B cell (primary cell): ENCODE measurements around the gene WDSUB1. TPM values are rescaled to one million over a fixed set of nuclear protein-coding genes. Genes with fewer than 3 reads are reported as not detected.

ENCODE experiments used
- ATAC-seq: fragments of 200-7000 bp; cut with Tn5 transposase; one replicate; pipeline ENCODE4 v1.10.0; 2021; ENCODE audit warnings: low read depth, mild to moderate bottlenecking, moderate number of reproducible peaks, moderate library complexity
- CTCF ChIA-PET: fragments of 350-600 bp; sonication (Branson Sonifier 250); formaldehyde crosslinking; loops from one replicate; lab custom pipeline; 2021; ENCODE audit warnings: antibody characterized with exemption, inconsistent platforms; lab: Charles Lee
- POLR2A ChIA-PET: fragments of 350-600 bp; sonication (Branson Sonifier 250); formaldehyde crosslinking; loops from one replicate; lab custom pipeline; 2021; ENCODE audit warnings: antibody characterized with exemption; lab: Charles Lee
- DNase-seq: peaks from one replicate; pipeline ENCODE4 v3.0.0; 2013
- H2AFZ ChIP-seq: 2 replicates; pipeline ENCODE4 v1.6.1; 2012; ENCODE audit warnings: mild to moderate bottlenecking, low read depth, low read length; ENCODE audit not compliant: insufficient read depth, poor library complexity, severe bottlenecking
- H3K27ac ChIP-seq, 2 donors: 1 replicate in 1 of 2; 2 replicates in 1 of 2; pipeline ENCODE4 v1.5.1; 2012 to 2013; ENCODE audit warnings: low read length in 2 of 2, mild to moderate bottlenecking in 2 of 2, moderate library complexity in 1 of 2
- H3K27me3 ChIP-seq, 4 experiments: fragments of 200-600 bp in 1 of 4; sonication (generic) in 1 of 4; replicated peaks in 1 of 4; 1 replicate in 2 of 4; 2 replicates in 2 of 4; pipeline versions ENCODE4 v1.6.1 to v1.7.0; 2013 to 2016; ENCODE audit warnings: low read length in 3 of 4, mild to moderate bottlenecking in 2 of 4, mixed read lengths in 1 of 4, moderate library complexity in 1 of 4; ENCODE audit not compliant: insufficient read depth in 4 of 4, control insufficient read depth in 3 of 4; ENCODE audit errors: control extremely low read depth in 1 of 4
- H3K36me3 ChIP-seq, 2 experiments: replicated peaks in 1 of 2; 1 replicate in 1 of 2; 2 replicates in 1 of 2; pipeline versions ENCODE4 v1.6.1 to v1.7.1; 2013; ENCODE audit warnings: low read length in 1 of 2; ENCODE audit not compliant: insufficient read depth in 2 of 2, control insufficient read depth in 1 of 2; ENCODE audit errors: control extremely low read depth in 1 of 2, extremely low read depth in 1 of 2
- H3K4me1 ChIP-seq, 2 donors: fragments of 200-600 bp in 1 of 2; sonication (generic) in 1 of 2; 1 replicate in 1 of 2; 2 replicates in 1 of 2; pipeline versions ENCODE4 v1.5.1 to v1.6.1; 2013 to 2017; ENCODE audit warnings: low read length in 2 of 2; ENCODE audit not compliant: control insufficient read depth in 2 of 2, insufficient read depth in 2 of 2
- H3K4me2 ChIP-seq: replicated peaks from 2 replicates; pipeline ENCODE3; 2012; ENCODE audit warnings: mild to moderate bottlenecking, low read depth, low read length; ENCODE audit not compliant: poor library complexity, severe bottlenecking
- H3K4me3 ChIP-seq, 5 experiments: fragments of 200-600 bp in 1 of 5; sonication (generic) in 1 of 5; 1 replicate in 3 of 5; 2 replicates in 2 of 5; pipeline versions ENCODE4 v1.5.1 to v1.7.0; 2011 to 2016; ENCODE audit warnings: low read length in 4 of 5, mild to moderate bottlenecking in 4 of 5, low read depth in 2 of 5, control low read depth in 1 of 5, moderate library complexity in 1 of 5; ENCODE audit not compliant: insufficient read depth in 1 of 5; ENCODE audit errors: control extremely low read depth in 1 of 5, extremely low read depth in 1 of 5
- H3K79me2 ChIP-seq: fragments of 200-600 bp; sonication (generic); one replicate; pipeline ENCODE4 v1.6.0; 2016; ENCODE audit warnings: low read length; ENCODE audit not compliant: control insufficient read depth, insufficient read depth
- H3K9ac ChIP-seq: fragments of 200-600 bp; sonication (generic); 2 replicates; pipeline ENCODE4 v1.6.1; 2017; ENCODE audit warnings: mild to moderate bottlenecking, low read length, moderate library complexity
- H3K9me3 ChIP-seq, 3 donors: one replicate each; pipeline versions ENCODE4 v1.6.1 to v1.7.1; 2013; ENCODE audit warnings: low read length in 2 of 3; ENCODE audit not compliant: control insufficient read depth in 2 of 3, insufficient read depth in 1 of 3; ENCODE audit errors: control extremely low read depth in 1 of 3
- H4K20me1 ChIP-seq: 2 replicates; pipeline ENCODE4 v1.6.0; 2012; ENCODE audit warnings: mild to moderate bottlenecking, low read length; ENCODE audit not compliant: insufficient read depth, control insufficient read depth, poor library complexity, severe bottlenecking
- H3K27ac Mint-ChIP-seq: one replicate; pipeline ENCODE4 v1.8.0; 2021; ENCODE audit warnings: mixed read lengths
- H3K27me3 Mint-ChIP-seq: one replicate; pipeline ENCODE4 v1.8.0; 2021; ENCODE audit warnings: mixed read lengths
- H3K4me1 Mint-ChIP-seq: one replicate; pipeline ENCODE4 v1.8.0; 2021; ENCODE audit warnings: mixed read lengths
- H3K4me3 Mint-ChIP-seq: one replicate; pipeline ENCODE4 v1.8.0; 2021; ENCODE audit warnings: mixed read lengths
- H3K9me3 Mint-ChIP-seq: one replicate; pipeline ENCODE4 v1.8.0; 2022; ENCODE audit warnings: mixed read lengths; ENCODE audit not compliant: insufficient read depth
- EZH2 ChIP-seq: IDR thresholded peaks from 2 replicates; pipeline ENCODE4 v1.6.1; 2012; ENCODE audit warnings: borderline replicate concordance, low read depth, mild to moderate bottlenecking, moderate library complexity, low read length; ENCODE audit not compliant: insufficient read depth, poor library complexity, severe bottlenecking
- WGBS: methylation state at CpG from one replicate; pipeline ENCODE4 v1.1.5; 2013; ENCODE audit warnings: missing lambda C conversion rate; ENCODE audit not compliant: insufficient coverage; 5-methylcytosine and 5-hydroxymethylcytosine counted together
- intact Hi-C: fragments of 100-400 bp; cut with micrococcal nuclease; formaldehyde crosslinking; loops from one replicate; pipeline ENCODE4 v1.10.0; 2022
- polyA plus RNA-seq: library from polyadenylated mRNA; depleted of rRNA; stranded (reverse); fragments of >200 nt; gene quantifications from 2 replicates; pipeline ENCODE4 v1.2.3, GENCODE V29; 2012
- total RNA-seq, 2 donors: library from RNA; stranded (reverse); fragments of 120-200 nt in 1 of 2; gene quantifications; 1 replicate in 1 of 2; 2 replicates in 1 of 2; pipeline versions ENCODE4 v1.2.3 to v1.2.4, GENCODE V29; 2013 to 2022
- TF ChIP-seq, protein P1 (sequence below): fragments of 200-600 bp; IDR thresholded peaks from one replicate; pipeline ENCODE4 v1.8.0; 2022; ENCODE audit warnings: antibody characterized with exemption, mild to moderate bottlenecking

Gene WDSUB1
- total and polyA plus RNA-seq, 2 donors (not counting 1 experiment from before 2014, with no cell fraction given): 10.8 to 13.6 TPM

DNA sequence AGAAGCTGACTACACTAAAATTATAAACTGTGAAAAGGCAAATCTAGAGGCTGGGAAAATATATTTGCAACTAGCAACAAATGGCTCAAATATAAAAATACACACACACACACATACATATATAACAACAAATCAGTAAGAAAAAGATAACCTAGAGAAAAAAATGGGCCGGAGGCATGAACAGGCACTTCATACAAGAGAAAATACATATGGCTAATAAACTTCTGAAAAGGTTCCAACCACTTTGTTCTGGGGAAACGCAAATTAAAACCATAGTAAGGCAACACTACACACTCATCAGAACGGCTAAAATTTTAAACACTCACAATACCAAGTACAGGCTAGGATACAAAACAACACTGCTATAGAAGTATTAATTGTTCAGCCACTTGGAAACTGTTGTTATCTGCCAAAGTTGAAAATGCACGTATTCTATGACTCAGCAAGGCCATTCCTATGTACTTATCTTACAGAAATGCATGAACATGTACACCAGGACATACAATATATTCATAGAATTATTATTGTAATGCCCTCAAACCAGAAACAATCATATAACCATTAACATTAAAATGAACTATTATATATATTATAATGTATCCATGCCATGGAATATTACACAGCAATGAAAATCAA, 15.6 kb downstream of the WDSUB1 start:
- intact Hi-C loops: no loop called here
- peaks cover 1% of the 10 kb centered on the region for H3K4me1 Mint-ChIP-seq

DNA sequence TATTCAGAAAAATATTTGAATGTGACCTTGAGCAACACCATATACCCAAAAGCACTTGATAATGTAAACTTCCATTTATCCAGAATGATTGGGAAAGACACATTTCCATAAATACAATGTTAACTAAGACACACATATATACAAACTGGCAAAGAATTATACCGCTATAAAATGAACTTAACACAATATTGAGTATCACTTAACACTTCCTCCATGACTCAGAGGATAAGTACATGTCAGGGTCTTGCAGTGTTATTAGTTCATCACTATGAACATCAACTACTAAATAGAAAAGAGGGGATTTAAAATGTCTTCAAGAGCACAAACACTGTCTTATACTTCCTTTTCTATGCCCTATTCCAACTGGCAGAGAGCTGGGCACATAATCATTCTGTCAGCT, 18.6 kb downstream of the WDSUB1 start:
- H3K9me3 ChIP-seq: peaks cover 0 to 2% (median 0%) of the 10 kb centered on the region in 3 donors
- H3K27me3 Mint-ChIP-seq: no peaks in the 10 kb centered on the region
- WGBS: no CpG with 5 or more reads among the region's 1 CpG
- intact Hi-C loops: no loop called here
- POLR2A ChIA-PET: no interaction called here
- no peak overlapping the region for H2AFZ ChIP-seq
- H3K4me3 Mint-ChIP-seq: no peak overlapping the region
- DNase-seq: no peak
- no peak overlapping the region for H3K4me2 ChIP-seq
- no peak overlapping the region for H3K27ac ChIP-seq
- peaks cover 5% of the 10 kb centered on the region for H4K20me1 ChIP-seq
- H3K9ac ChIP-seq: no peak overlapping the region
- H3K79me2 ChIP-seq: peaks cover 28% of the 10 kb centered on the region
- H3K9me3 Mint-ChIP-seq: no peaks in the 10 kb centered on the region
- ATAC-seq: no peak
- no peaks in the 10 kb centered on the region for H3K4me1 ChIP-seq
- no peak for TF ChIP-seq EZH2
- TF ChIP-seq, protein P1, sequence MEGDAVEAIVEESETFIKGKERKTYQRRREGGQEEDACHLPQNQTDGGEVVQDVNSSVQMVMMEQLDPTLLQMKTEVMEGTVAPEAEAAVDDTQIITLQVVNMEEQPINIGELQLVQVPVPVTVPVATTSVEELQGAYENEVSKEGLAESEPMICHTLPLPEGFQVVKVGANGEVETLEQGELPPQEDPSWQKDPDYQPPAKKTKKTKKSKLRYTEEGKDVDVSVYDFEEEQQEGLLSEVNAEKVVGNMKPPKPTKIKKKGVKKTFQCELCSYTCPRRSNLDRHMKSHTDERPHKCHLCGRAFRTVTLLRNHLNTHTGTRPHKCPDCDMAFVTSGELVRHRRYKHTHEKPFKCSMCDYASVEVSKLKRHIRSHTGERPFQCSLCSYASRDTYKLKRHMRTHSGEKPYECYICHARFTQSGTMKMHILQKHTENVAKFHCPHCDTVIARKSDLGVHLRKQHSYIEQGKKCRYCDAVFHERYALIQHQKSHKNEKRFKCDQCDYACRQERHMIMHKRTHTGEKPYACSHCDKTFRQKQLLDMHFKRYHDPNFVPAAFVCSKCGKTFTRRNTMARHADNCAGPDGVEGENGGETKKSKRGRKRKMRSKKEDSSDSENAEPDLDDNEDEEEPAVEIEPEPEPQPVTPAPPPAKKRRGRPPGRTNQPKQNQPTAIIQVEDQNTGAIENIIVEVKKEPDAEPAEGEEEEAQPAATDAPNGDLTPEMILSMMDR: no peak
- H3K27ac Mint-ChIP-seq: no peak overlapping the region
- H3K4me1 Mint-ChIP-seq: no peaks in the 10 kb centered on the region
- CTCF ChIA-PET: no interaction called here
- H3K27me3 ChIP-seq: no peaks in the 10 kb centered on the region
- peaks cover 4 to 12% of the 10 kb centered on the region in 2 experiments for H3K36me3 ChIP-seq
- H3K4me3 ChIP-seq: no peak overlapping the region

More for the DNA sequence above, 15.6 kb downstream of the WDSUB1 start:
- Histone ChIP-seq H4K20me1 (peaks cover 20% of the 10 kb centered on the region), H3K79me2 (peaks cover 42% of the 10 kb centered on the region), H2AFZ (no peak overlapping the region), H3K4me3 (no peak overlapping the region), H3K27ac (no peak overlapping the region), H3K9ac (no peak overlapping the region), H3K4me1 (no peaks in the 10 kb centered on the region), H3K36me3 (peaks cover 6 to 21% of the 10 kb centered on the region in 2 experiments), H3K9me3 (peaks cover 0 to 2% (median 0%) of the 10 kb centered on the region in 3 donors), H3K4me2 (no peak overlapping the region), H3K27me3 (no peaks in the 10 kb centered on the region)
- ChIA-PET POLR2A (no interaction called here), CTCF (no interaction called here)
- no peaks in the 10 kb centered on the region for H3K27me3 Mint-ChIP-seq
- H3K4me3 Mint-ChIP-seq: no peak overlapping the region
- DNase-seq: no peak
- WGBS: 100% methylated on average over 1 of the region's 4 CpGs
- no peak for ATAC-seq
- no peak overlapping the region for H3K27ac Mint-ChIP-seq
- TF ChIP-seq, protein P1: no peak
- no peak for TF ChIP-seq EZH2
- H3K9me3 Mint-ChIP-seq: no peaks in the 10 kb centered on the region
